SK-N-SH (cell line): ENCODE measurements around the gene MCCC2.

ENCODE experiments used
- FOXM1 ChIP-seq: IDR thresholded peaks from 2 replicates; pipeline ENCODE4 v1.4.0; 2012; ENCODE audit warnings: low read depth, mild to moderate bottlenecking
- YY1 ChIP-seq: IDR thresholded peaks from 2 replicates; pipeline ENCODE4 v1.4.0; 2012; ENCODE audit warnings: low read depth, mild to moderate bottlenecking
- TF ChIP-seq, protein P1 (sequence below): fragments of 200-600 bp; sonication (generic); IDR thresholded peaks from 2 replicates; pipeline ENCODE4 v1.6.1; 2017; ENCODE audit warnings: antibody characterized with exemption, mild to moderate bottlenecking, moderate library complexity
- TF ChIP-seq, protein P2 (sequence below): IDR thresholded peaks from 2 replicates; pipeline ENCODE4; 2012

DNA sequence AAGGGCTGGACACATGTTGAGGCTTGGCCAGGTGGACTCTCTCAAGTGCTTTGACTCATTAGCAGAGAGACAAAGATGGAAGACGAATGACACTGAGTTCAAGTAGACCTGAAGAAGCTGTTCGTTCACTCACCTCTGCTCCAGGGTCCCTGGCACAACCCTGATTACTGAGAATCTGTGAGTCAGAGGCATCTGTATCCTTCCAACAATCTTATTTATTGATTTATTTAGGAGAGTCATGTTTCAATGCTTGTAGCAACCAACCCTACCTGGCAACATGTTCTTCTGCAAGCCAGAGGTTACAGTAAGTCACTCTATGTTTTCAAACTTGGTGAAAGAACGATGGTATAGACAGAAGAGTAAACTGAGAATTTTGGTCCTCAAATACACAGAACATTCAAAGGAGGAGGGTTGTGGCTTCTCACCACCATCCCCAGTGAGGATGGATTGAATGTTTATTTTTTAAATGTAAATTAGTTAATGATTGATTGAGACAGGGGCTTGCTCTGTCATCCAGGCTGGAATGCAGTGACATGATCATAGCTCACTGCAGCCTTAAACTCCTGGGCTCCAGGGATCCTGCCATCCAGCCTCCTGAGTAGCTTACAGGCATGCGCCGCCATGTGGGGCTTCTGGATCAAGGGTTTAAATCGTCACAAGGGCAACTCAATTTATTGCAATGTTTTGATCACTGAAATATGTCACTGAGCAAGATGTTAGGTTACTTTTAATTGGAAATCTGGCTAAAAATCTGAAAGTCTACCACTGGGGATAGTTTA lies 76.2 kb downstream of the MCCC2 start:
- TF ChIP-seq, protein P1, sequence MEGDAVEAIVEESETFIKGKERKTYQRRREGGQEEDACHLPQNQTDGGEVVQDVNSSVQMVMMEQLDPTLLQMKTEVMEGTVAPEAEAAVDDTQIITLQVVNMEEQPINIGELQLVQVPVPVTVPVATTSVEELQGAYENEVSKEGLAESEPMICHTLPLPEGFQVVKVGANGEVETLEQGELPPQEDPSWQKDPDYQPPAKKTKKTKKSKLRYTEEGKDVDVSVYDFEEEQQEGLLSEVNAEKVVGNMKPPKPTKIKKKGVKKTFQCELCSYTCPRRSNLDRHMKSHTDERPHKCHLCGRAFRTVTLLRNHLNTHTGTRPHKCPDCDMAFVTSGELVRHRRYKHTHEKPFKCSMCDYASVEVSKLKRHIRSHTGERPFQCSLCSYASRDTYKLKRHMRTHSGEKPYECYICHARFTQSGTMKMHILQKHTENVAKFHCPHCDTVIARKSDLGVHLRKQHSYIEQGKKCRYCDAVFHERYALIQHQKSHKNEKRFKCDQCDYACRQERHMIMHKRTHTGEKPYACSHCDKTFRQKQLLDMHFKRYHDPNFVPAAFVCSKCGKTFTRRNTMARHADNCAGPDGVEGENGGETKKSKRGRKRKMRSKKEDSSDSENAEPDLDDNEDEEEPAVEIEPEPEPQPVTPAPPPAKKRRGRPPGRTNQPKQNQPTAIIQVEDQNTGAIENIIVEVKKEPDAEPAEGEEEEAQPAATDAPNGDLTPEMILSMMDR: 0 out of 2 replicates have a peak, but pooled peaks have one; percentile 6
- TF ChIP-seq, protein P2, sequence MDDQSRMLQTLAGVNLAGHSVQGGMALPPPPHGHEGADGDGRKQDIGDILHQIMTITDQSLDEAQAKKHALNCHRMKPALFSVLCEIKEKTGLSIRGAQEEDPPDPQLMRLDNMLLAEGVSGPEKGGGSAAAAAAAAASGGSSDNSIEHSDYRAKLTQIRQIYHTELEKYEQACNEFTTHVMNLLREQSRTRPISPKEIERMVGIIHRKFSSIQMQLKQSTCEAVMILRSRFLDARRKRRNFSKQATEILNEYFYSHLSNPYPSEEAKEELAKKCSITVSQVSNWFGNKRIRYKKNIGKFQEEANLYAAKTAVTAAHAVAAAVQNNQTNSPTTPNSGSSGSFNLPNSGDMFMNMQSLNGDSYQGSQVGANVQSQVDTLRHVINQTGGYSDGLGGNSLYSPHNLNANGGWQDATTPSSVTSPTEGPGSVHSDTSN: no peak
- TF ChIP-seq FOXM1 (no peak), YY1 (no peak)
